Stimulated activated CD4-positive, alpha-beta T cell treated with anti-CD3 and anti-CD28 coated beads, Interleukin-12 subunit alpha, Interleukin-12 subunit beta, amount 100 ng/mL, for 48 hours (primary cell): Measurements from ENCODE around the gene FAM180A.
"Not testable (repeated sequence)": the region's sequence is repeated elsewhere in the genome, so short reads cannot be mapped to it uniquely, and the experiment has no call there.

Experiments used
- DNase-seq, 3 donors: peaks; one replicate each; pipeline ENCODE4 v3.0.0-alpha.2; 2020; ENCODE audit warnings: low read depth in 2 of 3, low spot score in 1 of 3

Gene FAM180A

DNA sequence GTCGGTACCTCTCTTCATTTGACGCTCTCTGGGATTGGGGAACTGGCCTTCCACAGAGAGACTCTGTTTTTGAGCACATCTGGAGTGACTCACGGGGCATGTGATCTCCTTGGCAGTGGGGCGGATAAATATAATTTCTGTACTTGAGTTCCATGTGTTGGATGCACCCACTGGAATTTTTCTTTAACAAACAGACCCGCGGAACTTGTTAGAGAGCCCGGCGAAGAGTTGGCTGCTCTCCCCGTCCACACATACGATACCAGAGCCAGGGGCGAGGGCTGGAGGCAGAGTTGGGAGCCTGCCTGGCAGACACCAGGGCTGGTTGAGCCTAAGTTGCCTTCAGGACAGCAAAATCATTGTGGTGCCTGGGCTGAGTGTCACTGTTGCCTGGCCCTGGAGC lies at the start of gene FAM180A:
Gene FAM180A (minus strand): TSS at position 44 of the 400 bp plus-strand sequence. CDS start 233 bp downstream, outside the sequence.
- DNase-seq: no peak

DNA sequence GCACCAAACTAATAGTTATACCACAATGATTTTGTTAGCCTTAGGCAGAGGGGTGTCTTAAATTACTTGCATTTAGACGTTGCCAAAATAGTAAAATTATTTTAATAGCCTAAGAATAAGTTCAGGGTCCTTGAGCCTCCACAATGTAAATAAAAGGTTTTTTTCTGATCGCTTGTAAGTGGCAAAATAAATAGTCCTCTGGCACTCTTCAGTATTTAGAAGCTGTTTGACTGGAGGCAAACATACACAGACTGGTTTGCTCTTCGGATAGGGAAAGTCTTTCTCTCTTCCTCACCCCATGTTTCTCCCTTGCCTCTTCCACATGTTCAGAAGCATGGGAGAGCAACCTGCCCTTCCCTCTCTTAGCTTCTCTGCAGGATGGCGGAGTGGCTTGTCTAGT lies 49.5 kb upstream of the FAM180A start:
- no peak for DNase-seq

DNA sequence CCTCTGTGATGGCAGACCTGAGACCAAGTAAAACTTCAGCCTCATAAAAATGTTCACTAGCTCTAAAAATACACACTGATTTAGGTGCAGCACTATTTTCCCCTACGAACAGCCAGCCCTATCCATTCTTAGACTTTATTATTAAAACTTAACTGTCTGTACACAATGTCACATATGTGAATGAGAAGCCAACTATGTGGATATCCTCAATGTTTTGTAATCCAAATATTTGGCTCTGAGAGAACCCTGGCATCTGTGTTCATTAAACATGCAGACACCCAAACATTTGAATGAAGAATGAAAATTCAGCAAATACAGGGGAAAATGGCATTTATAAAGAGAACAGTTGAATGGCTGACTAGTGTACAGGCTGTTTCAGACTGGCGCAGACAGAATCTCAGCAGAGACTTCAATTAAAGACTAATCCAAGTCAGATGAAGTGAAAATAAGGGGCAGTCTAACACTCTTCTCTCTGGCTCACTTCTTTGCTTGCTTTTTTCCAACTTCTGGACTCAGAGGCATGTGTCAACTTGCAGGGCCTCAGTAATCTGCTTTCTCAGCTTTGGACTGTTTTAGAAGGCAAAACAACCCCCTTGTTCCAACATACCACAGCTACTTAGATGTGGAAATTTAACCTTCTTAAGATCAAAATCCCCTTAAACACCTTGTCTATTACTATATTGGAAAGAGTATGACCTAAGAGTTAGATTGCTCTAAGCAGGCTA lies 47.4 kb upstream of the FAM180A start:
- DNase-seq: no peak

- no peak for DNase-seq
Measured at GRCh38 chr7:135793841-135794240, 45.2 kb upstream of the FAM180A start.

- DNase-seq: no peak
Measured at GRCh38 chr7:135792866-135793265, 44.3 kb upstream of the FAM180A start.

GRCh38 chr7:135792363-135792668 lies 43.7 kb upstream of the FAM180A start:
- no peak for DNase-seq

GRCh38 chr7:135791543-135792362 lies 43.1 kb upstream of the FAM180A start:
- no peak for DNase-seq

- no peak for DNase-seq
Measured at GRCh38 chr7:135790371-135790977, 41.9 kb upstream of the FAM180A start.

DNA sequence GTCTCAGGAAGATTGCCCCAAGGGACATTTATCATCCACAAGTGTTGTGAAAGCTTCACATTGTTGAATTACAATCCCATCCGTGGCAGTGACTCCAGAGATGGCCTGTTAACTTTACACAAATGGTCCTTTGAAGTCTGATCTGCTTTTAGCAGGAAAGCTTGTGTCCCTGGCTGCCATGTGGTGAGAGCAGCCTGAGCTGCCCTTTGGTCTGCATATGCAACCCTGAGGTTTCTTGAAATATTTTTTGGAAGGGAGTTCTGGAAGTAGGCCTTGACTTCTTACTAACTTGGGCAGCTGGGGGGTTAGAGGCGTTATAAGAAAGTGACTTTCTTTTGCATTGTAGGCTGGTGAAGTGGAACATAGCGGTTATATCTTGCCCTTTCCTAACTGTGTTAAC lies 41.3 kb upstream of the FAM180A start:
- no peak for DNase-seq

DNA sequence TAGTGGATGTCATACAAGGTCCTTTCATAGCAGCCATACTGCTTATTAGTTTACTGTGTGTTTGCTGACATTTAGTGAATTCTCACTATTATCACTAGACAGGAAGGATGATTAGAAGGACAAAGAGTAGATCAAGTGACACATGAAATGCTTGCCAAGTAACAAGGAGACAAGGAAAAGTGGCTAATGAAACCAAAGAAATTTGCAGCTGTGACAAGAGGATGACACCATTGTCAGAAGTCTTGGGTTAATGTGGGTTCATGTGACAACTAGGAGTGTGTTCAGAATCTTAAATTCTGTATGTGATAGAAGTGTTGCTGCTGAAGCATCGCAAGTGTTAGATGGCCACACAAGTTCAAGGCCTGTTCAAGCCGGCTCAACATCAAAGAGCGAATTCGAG lies 40.8 kb upstream of the FAM180A start:
- DNase-seq: no peak

- DNase-seq: no peak
Measured at GRCh38 chr7:135786911-135787310, 38.3 kb upstream of the FAM180A start.

GRCh38 chr7:135785065-135785464 lies 36.5 kb upstream of the FAM180A start:
- DNase-seq: no peak

- DNase-seq: no peak
Measured at GRCh38 chr7:135784013-135784412, 35.4 kb upstream of the FAM180A start.

GRCh38 chr7:135782801-135783200 lies 34.2 kb upstream of the FAM180A start:
- DNase-seq: no peak

DNA sequence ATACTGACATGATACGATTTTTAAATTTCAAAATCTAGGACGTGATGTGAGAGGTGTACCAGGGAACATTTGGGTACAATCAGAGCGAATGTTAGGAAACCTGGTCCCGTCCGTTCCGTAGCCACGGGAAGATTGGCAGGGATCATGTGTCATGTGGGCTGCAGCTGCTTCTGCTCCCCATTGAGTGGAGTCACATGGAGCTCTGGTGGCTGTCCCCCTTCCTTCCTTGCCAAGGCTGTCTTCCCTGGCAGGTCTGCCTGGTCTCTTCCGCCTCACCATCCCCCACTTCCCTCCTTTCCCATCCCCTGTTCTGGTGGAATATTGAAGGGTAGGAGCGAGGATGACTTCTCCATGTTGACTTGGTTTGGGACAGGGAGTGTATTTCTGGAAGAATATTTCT lies 33.8 kb upstream of the FAM180A start:
- no peak for DNase-seq

DNA sequence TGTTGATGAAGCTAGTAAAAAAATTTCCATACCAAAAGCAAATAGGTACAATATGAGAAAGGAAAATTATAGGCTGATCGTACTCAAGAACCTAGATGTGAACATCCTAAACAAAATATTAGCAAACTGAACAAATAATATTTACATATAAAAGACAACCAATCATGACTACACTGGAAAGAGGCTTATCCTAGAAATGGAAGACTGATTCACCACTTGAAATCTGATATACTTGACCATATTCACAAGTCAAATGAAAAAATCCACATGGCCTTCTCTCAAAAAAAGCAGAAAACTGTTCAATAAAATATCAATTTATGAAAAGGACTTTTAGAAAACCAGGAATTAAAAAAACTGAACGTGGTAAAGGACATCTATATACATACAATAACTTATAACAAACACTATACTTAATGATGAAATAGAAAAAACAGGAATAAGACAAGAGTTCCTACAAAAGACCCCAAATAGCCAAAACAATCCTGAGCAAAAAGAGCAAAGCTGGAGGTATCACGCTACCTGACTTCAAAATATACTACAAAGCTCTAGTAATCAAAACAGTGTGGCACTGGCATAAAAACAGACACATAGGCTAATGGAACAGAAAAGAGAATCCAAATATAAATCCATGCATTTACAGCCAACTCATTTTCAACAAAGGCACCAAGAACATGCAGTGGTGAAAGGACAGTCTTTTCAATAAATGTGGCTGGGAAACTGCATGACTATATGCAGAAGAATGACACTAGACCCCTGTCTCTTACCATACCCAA lies 29.2 kb upstream of the FAM180A start:
- no peak for DNase-seq

DNA sequence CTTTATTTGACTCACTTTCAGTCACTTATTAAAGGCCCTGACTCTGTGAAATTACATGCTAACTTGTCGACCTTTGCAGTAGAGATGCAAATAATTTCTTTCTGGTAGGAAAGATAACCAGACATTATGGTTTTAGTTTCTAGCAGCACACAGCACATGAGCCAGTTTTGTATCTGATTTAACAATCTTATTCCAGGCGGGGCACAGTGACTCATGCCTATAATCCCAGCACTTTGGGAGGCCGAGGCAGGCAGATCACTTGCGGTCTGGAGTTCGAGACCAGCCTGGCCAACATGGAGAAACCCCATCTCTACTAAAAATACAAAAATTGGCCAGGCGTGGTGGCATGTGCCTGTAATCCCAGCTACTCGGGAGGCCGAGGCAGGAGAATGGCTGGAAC lies 27.3 kb upstream of the FAM180A start:
- DNase-seq: not testable (repeated sequence)

DNA sequence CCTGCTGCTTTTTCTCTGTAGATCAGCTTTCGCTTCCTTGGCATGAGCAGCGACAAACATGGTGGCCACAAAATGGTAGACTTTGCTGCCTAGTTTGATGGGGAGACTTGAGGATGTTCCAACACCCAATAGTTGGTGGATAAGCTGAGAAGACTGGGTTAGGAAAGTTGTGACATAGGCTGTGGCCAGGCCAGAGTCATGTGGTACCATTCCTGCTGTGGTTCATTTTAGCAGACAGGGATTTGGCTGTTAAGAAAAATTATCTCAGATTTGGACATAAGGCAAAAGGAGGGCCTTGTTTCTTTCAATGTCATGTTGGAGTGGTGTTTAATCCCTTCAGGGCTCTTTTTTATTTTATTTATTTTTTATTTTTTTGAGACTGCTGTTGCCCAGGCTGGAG lies 26.6 kb upstream of the FAM180A start:
- no peak for DNase-seq

DNA sequence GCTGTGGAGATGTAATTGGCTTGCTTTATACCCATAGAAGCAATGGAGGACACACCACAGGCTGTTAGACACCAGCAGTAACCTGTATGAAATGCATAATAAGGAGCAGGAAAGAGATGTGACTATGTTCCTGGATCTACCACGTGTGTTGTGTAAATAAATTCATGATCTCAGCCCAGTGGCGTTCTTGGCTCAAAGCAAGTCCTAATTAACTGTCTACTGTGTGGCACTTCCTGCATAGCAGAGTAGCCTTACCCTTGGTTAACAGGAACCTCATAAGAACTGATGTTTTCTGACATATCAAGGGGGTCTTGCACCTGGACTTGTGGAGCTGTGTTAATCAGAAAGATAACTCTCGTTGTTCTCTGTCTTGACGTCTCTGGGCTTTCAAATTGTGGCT lies 25.7 kb upstream of the FAM180A start:
- no peak for DNase-seq

DNA sequence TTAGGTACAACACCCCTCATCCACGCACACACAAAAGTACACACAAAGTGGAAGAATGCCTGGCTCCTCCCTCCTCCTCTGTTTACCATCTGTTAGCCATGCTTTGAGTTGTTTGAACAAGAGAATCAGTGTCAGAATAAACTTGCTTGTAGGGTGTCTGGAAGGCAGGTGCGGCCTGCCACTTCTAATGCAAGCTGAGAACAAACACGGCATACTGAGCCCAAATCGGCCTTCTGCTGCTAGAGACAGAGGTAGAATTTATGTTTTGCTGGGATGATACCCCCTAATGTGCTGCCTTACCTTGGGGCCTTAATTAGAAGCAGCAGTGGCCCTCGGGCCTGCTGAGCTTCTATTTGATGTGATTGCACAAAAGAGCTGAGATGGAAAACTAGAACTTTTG lies 24.9 kb upstream of the FAM180A start:
- DNase-seq: no peak

GRCh38 chr7:135772639-135773222 lies 24.1 kb upstream of the FAM180A start:
- DNase-seq: no peak
